ENCODE data around the gene MAP3K5. TPM values are rescaled to one million over a fixed set of nuclear protein-coding genes. Genes with fewer than 3 reads are reported as not detected.
"Not testable (repeated sequence)": the region's sequence is repeated elsewhere in the genome, so short reads cannot be mapped to it uniquely, and the experiment has no call there.

MAP3K5 gene
- total and polyA plus RNA-seq, 4 donors = 7.5 to 28.3 (median 22.8) TPM

DNA sequence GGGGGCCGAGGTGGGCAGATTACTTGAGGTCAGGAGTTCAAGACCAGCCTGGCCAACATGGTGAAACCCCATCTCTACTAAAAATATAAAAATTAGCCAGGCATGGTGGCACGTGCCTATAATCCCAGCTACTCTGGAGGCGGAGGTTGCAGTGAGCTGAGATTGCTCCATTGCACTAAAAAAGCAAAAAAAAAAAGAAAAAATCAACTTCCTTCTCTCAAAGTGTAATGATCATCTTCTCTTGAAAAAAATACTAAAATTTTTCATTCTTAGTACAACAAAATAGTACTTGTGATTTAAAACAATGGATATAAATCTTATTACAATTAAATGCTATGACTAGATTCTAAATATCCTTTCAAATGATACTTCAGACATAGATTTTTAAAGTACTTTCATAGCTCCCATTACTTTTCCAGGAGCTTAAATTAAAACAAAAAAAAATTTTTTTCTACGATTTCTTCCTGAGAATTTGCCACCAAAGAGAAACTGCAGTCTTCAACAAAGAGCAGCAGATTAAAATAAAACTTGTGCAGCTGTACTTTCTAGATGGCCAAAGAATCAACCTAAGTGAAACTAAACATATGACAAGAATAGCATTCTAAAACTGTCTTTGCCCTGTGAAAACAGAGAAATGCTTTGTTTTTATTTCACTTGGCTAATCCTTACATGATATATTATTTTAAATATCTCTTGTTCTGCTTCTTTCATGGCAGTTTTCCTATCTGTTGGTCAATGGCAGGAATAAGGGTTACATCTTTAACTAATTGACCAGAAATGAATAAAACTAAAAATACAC is 75.2 kb downstream of the MAP3K5 start:
- Histone ChIP-seq H3K9ac (ENCODE audit: insufficient read depth in 1 of 2, low read length in 2 of 2) (peak overlapping the region in 1 of 2 donors; percentile 19), H3K4me1 (ENCODE audit: control insufficient read depth in 5 of 5, insufficient read depth in 5 of 5, low read length in 5 of 5) (peaks cover 0 to 14% (median 0%) of the 10 kb centered on the region in 5 donors), H3K4me3 (no peak overlapping the region)

GRCh38 chr6:136712642-136713041 is 79.6 kb downstream of the MAP3K5 start:
- not testable (repeated sequence) for H3K36me3 ChIP-seq (ENCODE audit: control insufficient read depth in 4 of 4, insufficient read depth in 4 of 4, low read length in 4 of 4); H3K9me3 ChIP-seq (ENCODE audit: control insufficient read depth in 4 of 4, insufficient read depth in 3 of 4, low read length in 3 of 4); H3K27me3 ChIP-seq (ENCODE audit: control insufficient read depth in 3 of 3, insufficient read depth in 3 of 3, low read length in 2 of 3); H3K4me3 ChIP-seq; H3K27ac ChIP-seq (ENCODE audit: low read depth in 1 of 2, low read length in 1 of 2); ATAC-seq (ENCODE audit: insufficient read depth, low FRiP score); H3K9ac ChIP-seq (ENCODE audit: insufficient read depth in 1 of 2, low read length in 2 of 2); DNase-seq
- WGBS, 2 donors = 94 to 97% methylated on average over 4 of the region's 4 CpGs
- H3K4me1 ChIP-seq (ENCODE audit: control insufficient read depth in 5 of 5, insufficient read depth in 5 of 5, low read length in 5 of 5) = peaks cover 0 to 21% (median 0%) of the 10 kb centered on the region in 5 donors

More for the DNA sequence above, 75.2 kb downstream of the MAP3K5 start:
- no peaks in the 10 kb centered on the region for H3K27me3 ChIP-seq (ENCODE audit: control insufficient read depth in 3 of 3, insufficient read depth in 3 of 3, low read length in 2 of 3)
- ATAC-seq (ENCODE audit: insufficient read depth, low FRiP score) (no peak), DNase-seq (no peak)
- WGBS, 2 donors = 55 to 58% methylated on average over 4 of the region's 4 CpGs
- H3K36me3 ChIP-seq (ENCODE audit: control insufficient read depth in 4 of 4, insufficient read depth in 4 of 4, low read length in 4 of 4) = no peaks in the 10 kb centered on the region
- TF ChIP-seq, protein P1, sequence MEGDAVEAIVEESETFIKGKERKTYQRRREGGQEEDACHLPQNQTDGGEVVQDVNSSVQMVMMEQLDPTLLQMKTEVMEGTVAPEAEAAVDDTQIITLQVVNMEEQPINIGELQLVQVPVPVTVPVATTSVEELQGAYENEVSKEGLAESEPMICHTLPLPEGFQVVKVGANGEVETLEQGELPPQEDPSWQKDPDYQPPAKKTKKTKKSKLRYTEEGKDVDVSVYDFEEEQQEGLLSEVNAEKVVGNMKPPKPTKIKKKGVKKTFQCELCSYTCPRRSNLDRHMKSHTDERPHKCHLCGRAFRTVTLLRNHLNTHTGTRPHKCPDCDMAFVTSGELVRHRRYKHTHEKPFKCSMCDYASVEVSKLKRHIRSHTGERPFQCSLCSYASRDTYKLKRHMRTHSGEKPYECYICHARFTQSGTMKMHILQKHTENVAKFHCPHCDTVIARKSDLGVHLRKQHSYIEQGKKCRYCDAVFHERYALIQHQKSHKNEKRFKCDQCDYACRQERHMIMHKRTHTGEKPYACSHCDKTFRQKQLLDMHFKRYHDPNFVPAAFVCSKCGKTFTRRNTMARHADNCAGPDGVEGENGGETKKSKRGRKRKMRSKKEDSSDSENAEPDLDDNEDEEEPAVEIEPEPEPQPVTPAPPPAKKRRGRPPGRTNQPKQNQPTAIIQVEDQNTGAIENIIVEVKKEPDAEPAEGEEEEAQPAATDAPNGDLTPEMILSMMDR (IDR thresholded peaks at IDR 0.05; ENCODE audit: control extremely low read depth, extremely low read depth) = no peak
- H3K27ac ChIP-seq (ENCODE audit: low read depth in 1 of 2, low read length in 1 of 2) = peak overlapping the region in 1 of 2 donors; percentile 45
- H3K9me3 ChIP-seq (ENCODE audit: control insufficient read depth in 4 of 4, insufficient read depth in 3 of 4, low read length in 3 of 4) = no peaks in the 10 kb centered on the region

- WGBS, 2 donors = 83 to 88% methylated on average over 2 of the region's 2 CpGs
- Histone ChIP-seq H3K27ac (ENCODE audit: low read depth in 1 of 2, low read length in 1 of 2) (peak overlapping the region in 1 of 2 donors; percentile 17), H3K9me3 (ENCODE audit: control insufficient read depth in 4 of 4, insufficient read depth in 3 of 4, low read length in 3 of 4) (no peaks in the 10 kb centered on the region), H3K4me1 (ENCODE audit: control insufficient read depth in 5 of 5, insufficient read depth in 5 of 5, low read length in 5 of 5) (peaks cover 0 to 19% (median 0%) of the 10 kb centered on the region in 5 donors), H3K9ac (ENCODE audit: insufficient read depth in 1 of 2, low read length in 2 of 2) (no peak overlapping the region), H3K4me3 (no peak overlapping the region), H3K27me3 (ENCODE audit: control insufficient read depth in 3 of 3, insufficient read depth in 3 of 3, low read length in 2 of 3) (no peaks in the 10 kb centered on the region), H3K36me3 (ENCODE audit: control insufficient read depth in 4 of 4, insufficient read depth in 4 of 4, low read length in 4 of 4) (peaks cover 0 to 2% (median 0%) of the 10 kb centered on the region in 4 donors)
- TF ChIP-seq, protein P1 (IDR thresholded peaks at IDR 0.05; ENCODE audit: control extremely low read depth, extremely low read depth) = no peak
- ATAC-seq (ENCODE audit: insufficient read depth, low FRiP score) (no peak), DNase-seq (no peak)
Observed at GRCh38 chr6:136711644-136712043, 80.6 kb downstream of the MAP3K5 start.

- TF ChIP-seq, protein P1 (IDR thresholded peaks at IDR 0.05; ENCODE audit: control extremely low read depth, extremely low read depth) = no peak
- DNase-seq = no peak
- Histone ChIP-seq H3K36me3 (ENCODE audit: control insufficient read depth in 4 of 4, insufficient read depth in 4 of 4, low read length in 4 of 4) (peaks cover 0 to 2% (median 0%) of the 10 kb centered on the region in 4 donors), H3K4me1 (ENCODE audit: control insufficient read depth in 5 of 5, insufficient read depth in 5 of 5, low read length in 5 of 5) (peaks cover 0 to 14% (median 0%) of the 10 kb centered on the region in 5 donors), H3K9ac (ENCODE audit: insufficient read depth in 1 of 2, low read length in 2 of 2) (no peak overlapping the region), H3K27ac (ENCODE audit: low read depth in 1 of 2, low read length in 1 of 2) (peak overlapping the region in 1 of 2 donors; percentile 17), H3K4me3 (no peak overlapping the region), H3K9me3 (ENCODE audit: control insufficient read depth in 4 of 4, insufficient read depth in 3 of 4, low read length in 3 of 4) (no peaks in the 10 kb centered on the region), H3K27me3 (ENCODE audit: control insufficient read depth in 3 of 3, insufficient read depth in 3 of 3, low read length in 2 of 3) (no peaks in the 10 kb centered on the region)
- WGBS, 2 donors = 93 to 96% methylated on average over 7 of the region's 7 CpGs
- ATAC-seq (ENCODE audit: insufficient read depth, low FRiP score) = no peak
Observed at GRCh38 chr6:136710877-136711552, 81.3 kb downstream of the MAP3K5 start.

Data from lung (tissue), 12 donors.